ENCODE results near the gene KRTAP16-1.

KRTAP16-1 gene

DNA sequence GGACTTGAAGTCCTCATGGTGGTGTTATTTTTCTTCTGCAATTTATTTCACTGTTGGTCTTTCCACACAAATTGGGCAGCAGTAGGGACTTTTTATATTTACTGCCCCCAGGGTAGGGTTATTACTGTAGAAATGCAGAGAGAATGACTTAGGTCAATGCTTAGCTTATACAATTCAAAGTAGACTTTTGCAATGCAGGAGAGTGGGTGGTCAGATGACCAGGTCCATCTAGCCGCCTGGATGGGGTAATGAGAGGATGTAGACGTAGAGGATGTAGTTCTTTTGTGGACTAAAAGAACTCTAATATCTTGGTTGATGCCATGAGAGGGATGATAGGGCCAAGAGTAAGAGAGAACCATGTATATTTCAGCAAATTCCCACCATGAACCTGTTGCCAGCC is 9.1 kb upstream of the KRTAP16-1 start:
- Histone ChIP-seq H3K27ac (ENCODE audit: low read depth, low read length) (no peak overlapping the region), H3K79me1 (ENCODE audit: low read length) (peaks cover 2% of the 10 kb centered on the region), H2AK5ac (ENCODE audit: low read length) (no peak overlapping the region), H2BK12ac (ENCODE audit: low read length) (no peak overlapping the region), H3K9ac (ENCODE audit: low read length) (no peak overlapping the region), H3K23ac (ENCODE audit: low read length) (no peak overlapping the region), H4K12ac (ENCODE audit: low read depth, low read length) (no peak overlapping the region), H4K8ac (ENCODE audit: low read depth, low read length) (no peak overlapping the region), H3K4me3 (ENCODE audit: low read depth, low read length) (no peak overlapping the region), H3K4ac (ENCODE audit: low read depth, low read length) (no peak overlapping the region), H3K14ac (ENCODE audit: low read length) (no peak overlapping the region), H3K27me3 (ENCODE audit: insufficient read depth, low read length) (no peaks in the 10 kb centered on the region), H3K4me1 (ENCODE audit: control insufficient read depth in 1 of 2, insufficient read depth in 2 of 2, low read length in 2 of 2) (peaks cover 3 to 7% of the 10 kb centered on the region in 2 experiments), H3K4me2 (ENCODE audit: low read length) (no peak overlapping the region), H3K9me3 (ENCODE audit: insufficient read depth, low read depth, low read length) (no peaks in the 10 kb centered on the region), H4K91ac (ENCODE audit: low read depth, low read length) (no peak overlapping the region), H2BK120ac (ENCODE audit: insufficient read depth, low read length, poor library complexity) (no peak overlapping the region), H3K79me2 (ENCODE audit: control insufficient read depth, insufficient read depth, low read length, poor library complexity) (no peaks in the 10 kb centered on the region), H2AFZ (ENCODE audit: insufficient read depth, low read length, poor library complexity) (no peak overlapping the region), H2BK5ac (ENCODE audit: low read depth, low read length, poor library complexity) (no peak overlapping the region), H3K18ac (ENCODE audit: low read length) (no peak overlapping the region), H3K36me3 (ENCODE audit: control insufficient read depth in 1 of 2, insufficient read depth in 2 of 2, low read length in 2 of 2) (no peaks in the 10 kb centered on the region)
- DNase-seq: no peak
- no CpG with 5 or more reads among the region's 2 CpGs for WGBS (ENCODE audit: extremely low coverage, insufficient coverage, insufficient read length)

DNA sequence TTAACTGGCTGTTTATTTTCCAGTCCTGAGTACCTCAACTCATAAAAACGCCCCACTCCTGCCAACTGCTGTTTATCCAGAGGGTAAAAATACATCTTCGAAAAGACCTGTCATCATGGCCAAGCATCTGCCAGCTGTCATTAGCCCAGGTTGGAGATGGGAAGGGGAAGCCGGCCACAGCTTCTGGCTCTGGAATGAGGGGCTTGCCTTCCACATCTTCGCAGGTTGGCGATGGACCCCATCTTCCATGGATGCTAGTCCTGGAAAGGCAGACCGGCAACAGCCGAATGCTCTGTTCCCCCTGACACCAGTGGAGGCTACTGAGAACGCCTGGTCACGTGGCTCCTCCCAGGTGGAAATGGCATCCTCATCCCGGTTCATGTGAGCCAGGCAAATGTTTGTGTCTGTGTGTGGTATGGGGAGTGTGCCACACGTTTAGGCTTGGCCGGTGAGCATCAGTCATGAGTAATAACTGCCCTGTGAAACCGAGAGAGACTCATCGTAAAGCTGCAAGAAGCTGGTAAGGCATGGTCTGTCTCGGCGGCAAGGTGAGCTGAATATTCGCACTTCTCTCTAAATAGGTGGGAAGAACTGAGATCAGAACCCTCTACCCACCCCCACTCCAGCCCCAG is 6.8 kb upstream of the KRTAP16-1 start:
- Histone ChIP-seq H3K9ac (ENCODE audit: low read length) (no peak overlapping the region), H3K18ac (ENCODE audit: low read length) (no peak overlapping the region), H2AFZ (ENCODE audit: insufficient read depth, low read length, poor library complexity) (no peak overlapping the region), H3K79me2 (ENCODE audit: control insufficient read depth, insufficient read depth, low read length, poor library complexity) (no peaks in the 10 kb centered on the region), H3K27ac (ENCODE audit: low read depth, low read length) (no peak overlapping the region), H4K91ac (ENCODE audit: low read depth, low read length) (no peak overlapping the region), H4K12ac (ENCODE audit: low read depth, low read length) (no peak overlapping the region), H3K4me2 (ENCODE audit: low read length) (no peak overlapping the region), H3K4me1 (ENCODE audit: control insufficient read depth in 1 of 2, insufficient read depth in 2 of 2, low read length in 2 of 2) (no peaks in the 10 kb centered on the region), H3K79me1 (ENCODE audit: low read length) (no peaks in the 10 kb centered on the region), H3K36me3 (ENCODE audit: control insufficient read depth in 1 of 2, insufficient read depth in 2 of 2, low read length in 2 of 2) (no peaks in the 10 kb centered on the region), H2BK120ac (ENCODE audit: insufficient read depth, low read length, poor library complexity) (no peak overlapping the region), H3K9me3 (ENCODE audit: insufficient read depth, low read depth, low read length) (no peaks in the 10 kb centered on the region), H2BK5ac (ENCODE audit: low read depth, low read length, poor library complexity) (no peak overlapping the region), H4K8ac (ENCODE audit: low read depth, low read length) (no peak overlapping the region), H2BK12ac (ENCODE audit: low read length) (no peak overlapping the region), H3K23ac (ENCODE audit: low read length) (no peak overlapping the region), H2AK5ac (ENCODE audit: low read length) (no peak overlapping the region), H3K4ac (ENCODE audit: low read depth, low read length) (no peak overlapping the region), H3K27me3 (ENCODE audit: insufficient read depth, low read length) (no peaks in the 10 kb centered on the region), H3K14ac (ENCODE audit: low read length) (no peak overlapping the region), H3K4me3 (ENCODE audit: low read depth, low read length) (no peak overlapping the region)
- DNase-seq: no peak
- WGBS (ENCODE audit: extremely low coverage, insufficient coverage, insufficient read length): no CpG with 5 or more reads among the region's 17 CpGs

GRCh38 chr17:41315204-41315794 is 6.2 kb upstream of the KRTAP16-1 start, which contains the start of gene KRTAP17-1:
KRTAP17-1 (minus strand) TSS chr17:41315710; CDS start chr17:41315650, 60 bp downstream.
- no peaks in the 10 kb centered on the region for H3K27me3 ChIP-seq (ENCODE audit: insufficient read depth, low read length)
- no peaks in the 10 kb centered on the region for H3K79me1 ChIP-seq (ENCODE audit: low read length)
- no CpG with 5 or more reads among the region's 24 CpGs for WGBS (ENCODE audit: extremely low coverage, insufficient coverage, insufficient read length)
- no peak within 1 kb of the TSS for H2BK120ac ChIP-seq (ENCODE audit: insufficient read depth, low read length, poor library complexity)
- no peaks in the 10 kb centered on the region for H3K36me3 ChIP-seq (ENCODE audit: control insufficient read depth in 1 of 2, insufficient read depth in 2 of 2, low read length in 2 of 2)
- H3K79me2 ChIP-seq (ENCODE audit: control insufficient read depth, insufficient read depth, low read length, poor library complexity): no peaks in the 10 kb centered on the region
- H3K4me1 ChIP-seq (ENCODE audit: control insufficient read depth in 1 of 2, insufficient read depth in 2 of 2, low read length in 2 of 2): no peaks in the 10 kb centered on the region
- H3K18ac ChIP-seq (ENCODE audit: low read length): no peak within 1 kb of the TSS
- no peak within 1 kb of the TSS for H4K12ac ChIP-seq (ENCODE audit: low read depth, low read length)
- no peak within 1 kb of the TSS for H3K14ac ChIP-seq (ENCODE audit: low read length)
- H2AK5ac ChIP-seq (ENCODE audit: low read length): no peak within 1 kb of the TSS
- no peak within 1 kb of the TSS for H3K23ac ChIP-seq (ENCODE audit: low read length)
- no peak within 1 kb of the TSS for H3K27ac ChIP-seq (ENCODE audit: low read depth, low read length)
- H2AFZ ChIP-seq (ENCODE audit: insufficient read depth, low read length, poor library complexity): no peak within 1 kb of the TSS
- no peaks in the 10 kb centered on the region for H3K9me3 ChIP-seq (ENCODE audit: insufficient read depth, low read depth, low read length)
- H3K4ac ChIP-seq (ENCODE audit: low read depth, low read length): no peak within 1 kb of the TSS
- H4K8ac ChIP-seq (ENCODE audit: low read depth, low read length): no peak within 1 kb of the TSS
- H3K4me2 ChIP-seq (ENCODE audit: low read length): no peak within 1 kb of the TSS
- no peak within 1 kb of the TSS for H3K9ac ChIP-seq (ENCODE audit: low read length)
- no peak within 1 kb of the TSS for H2BK12ac ChIP-seq (ENCODE audit: low read length)
- no peak for DNase-seq
- H3K4me3 ChIP-seq (ENCODE audit: low read depth, low read length): no peak within 1 kb of the TSS
- no peak within 1 kb of the TSS for H4K91ac ChIP-seq (ENCODE audit: low read depth, low read length)
- H2BK5ac ChIP-seq (ENCODE audit: low read depth, low read length, poor library complexity): no peak within 1 kb of the TSS

- Histone ChIP-seq H4K12ac (ENCODE audit: low read depth, low read length) (no peak overlapping the region), H3K23ac (ENCODE audit: low read length) (no peak overlapping the region), H3K9ac (ENCODE audit: low read length) (no peak overlapping the region), H3K27ac (ENCODE audit: low read depth, low read length) (no peak overlapping the region), H4K91ac (ENCODE audit: low read depth, low read length) (no peak overlapping the region), H3K14ac (ENCODE audit: low read length) (no peak overlapping the region), H3K79me2 (ENCODE audit: control insufficient read depth, insufficient read depth, low read length, poor library complexity) (no peaks in the 10 kb centered on the region), H3K36me3 (ENCODE audit: control insufficient read depth in 1 of 2, insufficient read depth in 2 of 2, low read length in 2 of 2) (no peaks in the 10 kb centered on the region), H3K4me2 (ENCODE audit: low read length) (no peak overlapping the region), H3K9me3 (ENCODE audit: insufficient read depth, low read depth, low read length) (no peaks in the 10 kb centered on the region), H3K79me1 (ENCODE audit: low read length) (no peaks in the 10 kb centered on the region), H3K18ac (ENCODE audit: low read length) (no peak overlapping the region), H3K4ac (ENCODE audit: low read depth, low read length) (no peak overlapping the region), H4K8ac (ENCODE audit: low read depth, low read length) (no peak overlapping the region), H2AK5ac (ENCODE audit: low read length) (no peak overlapping the region), H2BK12ac (ENCODE audit: low read length) (no peak overlapping the region), H2BK5ac (ENCODE audit: low read depth, low read length, poor library complexity) (no peak overlapping the region), H3K27me3 (ENCODE audit: insufficient read depth, low read length) (no peaks in the 10 kb centered on the region), H3K4me3 (ENCODE audit: low read depth, low read length) (no peak overlapping the region), H2BK120ac (ENCODE audit: insufficient read depth, low read length, poor library complexity) (no peak overlapping the region), H3K4me1 (ENCODE audit: control insufficient read depth in 1 of 2, insufficient read depth in 2 of 2, low read length in 2 of 2) (no peaks in the 10 kb centered on the region), H2AFZ (ENCODE audit: insufficient read depth, low read length, poor library complexity) (no peak overlapping the region)
- no peak for DNase-seq
- WGBS (ENCODE audit: extremely low coverage, insufficient coverage, insufficient read length): no CpG with 5 or more reads among the region's 1 CpG
These were observed 2.0 kb upstream of the KRTAP16-1 start for GRCh38 chr17:41311111-41311510.
